ENCODE data around the gene CADM1. TPM values are rescaled to one million over a fixed set of nuclear protein-coding genes. Genes with fewer than 3 reads are reported as not detected.

CADM1 gene
- total and polyA plus RNA-seq, 2 experiments from 2014 or later = 16.5 to 18.0 TPM

GRCh38 chr11:115409691-115410220, 94.5 kb downstream of the CADM1 start:
- H2AFZ ChIP-seq = no peak overlapping the region

More at GRCh38 chr11:115409691-115410220, 94.5 kb downstream of the CADM1 start:
- peaks cover 3% of the 10 kb centered on the region for H3K27me3 Mint-ChIP-seq (ENCODE audit: insufficient read depth, low read depth, poor library complexity)
- TF ChIP-seq STAT1 (IDR thresholded peaks at IDR 0.05; ENCODE audit: unreplicated experiment) (no peak), EZH2 (IDR thresholded peaks at IDR 0.05; ENCODE audit: low read depth, unreplicated experiment) (no peak), JUNB (IDR thresholded peaks at IDR 0.05; ENCODE audit: unreplicated experiment) (no peak), EZH2phosphoT487 (IDR thresholded peaks at IDR 0.05; ENCODE audit: unreplicated experiment) (no peak), ZNF462 (CRISPR knock-in tag; IDR thresholded peaks at IDR 0.05) (no peak), ETS1 (IDR thresholded peaks at IDR 0.05) (no peak), NANOG (IDR thresholded peaks at IDR 0.05; ENCODE audit: borderline replicate concordance) (no peak)
- DNase-seq (ENCODE audit: low spot score) (peak; percentile 19), ATAC-seq (peak; percentile 48)
- Histone ChIP-seq H3K4me3 (no peak overlapping the region), H3K27ac (ENCODE audit: low read depth) (no peak overlapping the region), H3K79me2 (replicated peaks; ENCODE audit: insufficient read depth) (no peaks in the 10 kb centered on the region), H3K36me3 (ENCODE audit: insufficient read depth) (no peaks in the 10 kb centered on the region), H3F3A (replicated peaks; ENCODE audit: low read depth) (no peaks in the 10 kb centered on the region), H3K4me2 (peak overlapping the region; percentile 2), H4K20me1 (replicated peaks; ENCODE audit: insufficient read depth) (no peaks in the 10 kb centered on the region), H3K27me3 (ENCODE audit: insufficient read depth) (no peaks in the 10 kb centered on the region), H3K9me2 (ENCODE audit: insufficient read depth) (no peaks in the 10 kb centered on the region), H3K4me1 (ENCODE audit: insufficient read depth) (peaks cover 21% of the 10 kb centered on the region)
- no peaks in the 10 kb centered on the region for H3K9me3 Mint-ChIP-seq
- no peaks in the 10 kb centered on the region for H3K36me3 Mint-ChIP-seq (ENCODE audit: low read depth)
- H3K4me1 Mint-ChIP-seq = peaks cover 27% of the 10 kb centered on the region
- no peak overlapping the region for H3K4me3 Mint-ChIP-seq
- H3K27ac Mint-ChIP-seq = no peak overlapping the region
